Endodermal cell (in vitro differentiated cells): ENCODE measurements around the gene POLQ. TPM values are rescaled to one million over a fixed set of nuclear protein-coding genes. Genes with fewer than 3 reads are reported as not detected.

Source experiments
- DNase-seq: peaks from one replicate; pipeline ENCODE4 v3.0.0-alpha.2; 2017
- H3K27ac ChIP-seq: 2 replicates; pipeline ENCODE4 v1.5.1; 2013; ENCODE audit warnings: mild to moderate bottlenecking, low read depth, low read length, moderate library complexity
- H3K27me3 ChIP-seq: 2 replicates; pipeline ENCODE4 v1.6.1; 2013; ENCODE audit warnings: mild to moderate bottlenecking, low read length, moderate library complexity; ENCODE audit not compliant: insufficient read depth, control insufficient read depth, poor library complexity, severe bottlenecking
- H3K36me3 ChIP-seq: 2 replicates; pipeline ENCODE4 v1.7.0; 2013; ENCODE audit warnings: mild to moderate bottlenecking, low read length, moderate library complexity; ENCODE audit not compliant: control insufficient read depth, insufficient read depth
- H3K4me1 ChIP-seq: one replicate; pipeline ENCODE4 v1.7.0; 2013; ENCODE audit warnings: low read length; ENCODE audit not compliant: control insufficient read depth, insufficient read depth
- H3K4me3 ChIP-seq: 2 replicates; pipeline ENCODE4 v1.5.1; 2013; ENCODE audit warnings: mild to moderate bottlenecking, low read length, moderate library complexity
- H3K9ac ChIP-seq: 2 replicates; pipeline ENCODE4 v1.6.1; 2013; ENCODE audit warnings: mild to moderate bottlenecking, low read length, moderate library complexity; ENCODE audit not compliant: poor library complexity, severe bottlenecking; ENCODE audit errors: extremely low read depth
- H3K9me3 ChIP-seq: 2 replicates; pipeline ENCODE4 v1.6.1; 2013; ENCODE audit warnings: mild to moderate bottlenecking, low read length, moderate library complexity; ENCODE audit not compliant: control insufficient read depth
- H3K27ac Mint-ChIP-seq: 2 replicates; pipeline ENCODE4 v1.8.0; 2020; ENCODE audit warnings: mixed read lengths
- H3K27me3 Mint-ChIP-seq: 2 replicates; pipeline ENCODE4 v1.8.0; 2021; ENCODE audit warnings: mild to moderate bottlenecking, mixed read lengths; ENCODE audit not compliant: insufficient read depth
- H3K36me3 Mint-ChIP-seq: 2 replicates; pipeline ENCODE4 v1.8.0; 2020; ENCODE audit warnings: low read depth, mixed read lengths
- H3K4me1 Mint-ChIP-seq: 2 replicates; pipeline ENCODE4 v1.8.0; 2020; ENCODE audit warnings: mixed read lengths
- H3K4me3 Mint-ChIP-seq: 2 replicates; pipeline ENCODE4 v1.8.0; 2020; ENCODE audit warnings: mild to moderate bottlenecking, moderate library complexity, mixed read lengths
- H3K9me3 Mint-ChIP-seq: 2 replicates; pipeline ENCODE4 v1.8.0; 2020; ENCODE audit warnings: mild to moderate bottlenecking, mixed read lengths
- WGBS, 2 experiments: methylation state at CpG; one replicate each; pipeline versions ENCODE4 v1.1.5 to v1.1.7; 2013; ENCODE audit warnings: missing lambda C conversion rate in 2 of 2, mixed read lengths in 1 of 2; ENCODE audit not compliant: insufficient coverage in 1 of 2, insufficient read length in 1 of 2; 5-methylcytosine and 5-hydroxymethylcytosine counted together
- total RNA-seq, 2 donors: library from RNA; stranded (reverse); fragmentation: NEBNext Ultra II Directional in 1 of 2; extraction: Animal tissue kit (Norgen Biotek cat#: 25700) in 1 of 2; gene quantifications; 2 replicates in 1 of 2; 3 replicates in 1 of 2; pipeline ENCODE4 v1.2.1, GENCODE V29; 2021
- TF ChIP-seq, protein P1 (sequence below): fragments of 200-600 bp; sonication (generic); conservative IDR thresholded peaks from 2 replicates; pipeline ENCODE4 v1.5.0; 2021; ENCODE audit warnings: antibody characterized with exemption, mild to moderate bottlenecking

Gene POLQ
- total RNA-seq, 2 donors from 2014 or later = 12.6 to 18.6 TPM

- H3K36me3 Mint-ChIP-seq = peaks cover 30% of the 10 kb centered on the region
- TF ChIP-seq, protein P1, sequence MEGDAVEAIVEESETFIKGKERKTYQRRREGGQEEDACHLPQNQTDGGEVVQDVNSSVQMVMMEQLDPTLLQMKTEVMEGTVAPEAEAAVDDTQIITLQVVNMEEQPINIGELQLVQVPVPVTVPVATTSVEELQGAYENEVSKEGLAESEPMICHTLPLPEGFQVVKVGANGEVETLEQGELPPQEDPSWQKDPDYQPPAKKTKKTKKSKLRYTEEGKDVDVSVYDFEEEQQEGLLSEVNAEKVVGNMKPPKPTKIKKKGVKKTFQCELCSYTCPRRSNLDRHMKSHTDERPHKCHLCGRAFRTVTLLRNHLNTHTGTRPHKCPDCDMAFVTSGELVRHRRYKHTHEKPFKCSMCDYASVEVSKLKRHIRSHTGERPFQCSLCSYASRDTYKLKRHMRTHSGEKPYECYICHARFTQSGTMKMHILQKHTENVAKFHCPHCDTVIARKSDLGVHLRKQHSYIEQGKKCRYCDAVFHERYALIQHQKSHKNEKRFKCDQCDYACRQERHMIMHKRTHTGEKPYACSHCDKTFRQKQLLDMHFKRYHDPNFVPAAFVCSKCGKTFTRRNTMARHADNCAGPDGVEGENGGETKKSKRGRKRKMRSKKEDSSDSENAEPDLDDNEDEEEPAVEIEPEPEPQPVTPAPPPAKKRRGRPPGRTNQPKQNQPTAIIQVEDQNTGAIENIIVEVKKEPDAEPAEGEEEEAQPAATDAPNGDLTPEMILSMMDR = no peak
- no peaks in the 10 kb centered on the region for H3K4me1 ChIP-seq
- H3K9ac ChIP-seq = no peak overlapping the region
- 90 to 95% methylated on average over 3 to 5 of the region's 5 CpGs for WGBS, 2 experiments
- no peak overlapping the region for H3K4me3 ChIP-seq
- no peaks in the 10 kb centered on the region for H3K9me3 ChIP-seq
- H3K27ac Mint-ChIP-seq = no peak overlapping the region
- no peaks in the 10 kb centered on the region for H3K27me3 ChIP-seq
- no peaks in the 10 kb centered on the region for H3K27me3 Mint-ChIP-seq
- DNase-seq = no peak
- no peaks in the 10 kb centered on the region for H3K4me1 Mint-ChIP-seq
- H3K27ac ChIP-seq = no peak overlapping the region
- peaks cover 40% of the 10 kb centered on the region for H3K36me3 ChIP-seq
- H3K9me3 Mint-ChIP-seq = no peaks in the 10 kb centered on the region
- H3K4me3 Mint-ChIP-seq = no peak overlapping the region
Measured at GRCh38 chr3:121517953-121518655, 27.7 kb downstream of the POLQ start.

DNA sequence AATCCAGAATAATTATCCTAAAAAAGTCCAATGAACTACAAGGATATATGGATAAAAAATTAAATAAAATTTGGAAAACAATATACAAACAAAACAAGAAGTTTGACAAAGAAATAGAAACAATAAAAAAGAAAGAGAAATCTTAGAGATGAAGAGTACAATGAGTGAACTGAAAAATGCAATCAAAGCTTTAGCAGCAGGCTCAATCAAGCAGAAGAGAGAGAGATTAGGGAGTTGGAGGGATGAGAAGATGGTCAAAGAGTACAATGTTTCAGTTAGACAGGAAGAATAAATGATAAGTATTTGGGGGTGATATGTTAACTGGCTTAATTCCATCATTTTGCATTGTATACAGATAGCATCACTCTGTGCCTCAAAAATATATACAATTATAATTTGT, 29.9 kb downstream of the POLQ start:
- Mint-ChIP-seq H3K9me3 (no peaks in the 10 kb centered on the region), H3K4me3 (no peak overlapping the region), H3K27ac (no peak overlapping the region), H3K4me1 (no peaks in the 10 kb centered on the region), H3K36me3 (peaks cover 26% of the 10 kb centered on the region), H3K27me3 (no peaks in the 10 kb centered on the region)
- no peak for DNase-seq
- H3K27ac ChIP-seq = no peak overlapping the region
- H3K27me3 ChIP-seq = no peaks in the 10 kb centered on the region
- H3K36me3 ChIP-seq = peaks cover 27% of the 10 kb centered on the region
- TF ChIP-seq, protein P1 = no peak
- H3K9me3 ChIP-seq = no peaks in the 10 kb centered on the region
- H3K4me1 ChIP-seq = no peaks in the 10 kb centered on the region
- no peak overlapping the region for H3K9ac ChIP-seq
- H3K4me3 ChIP-seq = no peak overlapping the region

DNA sequence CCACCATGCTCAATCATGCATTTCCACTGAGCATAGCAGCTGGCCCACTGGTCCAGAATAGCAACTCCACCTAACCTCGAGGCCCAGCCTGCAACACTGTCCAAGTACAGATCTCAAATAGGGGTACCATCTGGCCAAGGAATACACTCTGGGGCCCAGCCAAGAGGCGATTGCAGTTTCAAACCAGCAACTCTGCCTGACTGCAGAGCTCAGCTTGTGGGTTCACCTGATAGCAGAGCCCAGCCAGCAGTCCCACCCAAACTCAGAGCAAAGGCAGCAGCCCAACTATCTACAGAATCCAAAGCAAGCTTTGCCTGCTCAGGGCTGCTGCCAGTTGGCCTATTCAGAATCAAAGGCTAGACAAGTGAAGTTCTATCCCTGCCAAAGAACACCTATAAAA, 30.5 kb downstream of the POLQ start:
- Histone ChIP-seq H3K27ac (no peak overlapping the region), H3K9ac (no peak overlapping the region), H3K9me3 (no peaks in the 10 kb centered on the region), H3K4me3 (no peak overlapping the region), H3K27me3 (no peaks in the 10 kb centered on the region), H3K4me1 (no peaks in the 10 kb centered on the region), H3K36me3 (peaks cover 27% of the 10 kb centered on the region)
- Mint-ChIP-seq H3K36me3 (peaks cover 23% of the 10 kb centered on the region), H3K9me3 (no peaks in the 10 kb centered on the region), H3K27me3 (no peaks in the 10 kb centered on the region), H3K27ac (no peak overlapping the region), H3K4me1 (no peaks in the 10 kb centered on the region), H3K4me3 (no peak overlapping the region)
- WGBS, 2 experiments = 0 to 43% methylated on average over 1 to 2 of the region's 2 CpGs
- no peak for DNase-seq
- TF ChIP-seq, protein P1 = no peak
